HT-29 (cell line): ENCODE measurements around the gene CD320. TPM values are rescaled to one million over a fixed set of nuclear protein-coding genes. Genes with fewer than 3 reads are reported as not detected.
"Not testable (repeated sequence)": the region's sequence is repeated elsewhere in the genome, so short reads cannot be mapped to it uniquely, and the experiment has no call there.

ENCODE experiments used
- DNase-seq: peaks from one replicate; pipeline ENCODE4 v3.0.0-alpha.2; 2015; ENCODE audit warnings: low spot score
- total RNA-seq: library from RNA; depleted of rRNA; stranded (reverse); fragments of >200 nt; shearing (Covaris generic); gene quantifications from 2 replicates; pipeline ENCODE4 v1.2.3, GENCODE V29; 2014; rRNA removed

The CD320 gene
- 113 and 120 TPM in 2 replicates for total RNA-seq

DNA sequence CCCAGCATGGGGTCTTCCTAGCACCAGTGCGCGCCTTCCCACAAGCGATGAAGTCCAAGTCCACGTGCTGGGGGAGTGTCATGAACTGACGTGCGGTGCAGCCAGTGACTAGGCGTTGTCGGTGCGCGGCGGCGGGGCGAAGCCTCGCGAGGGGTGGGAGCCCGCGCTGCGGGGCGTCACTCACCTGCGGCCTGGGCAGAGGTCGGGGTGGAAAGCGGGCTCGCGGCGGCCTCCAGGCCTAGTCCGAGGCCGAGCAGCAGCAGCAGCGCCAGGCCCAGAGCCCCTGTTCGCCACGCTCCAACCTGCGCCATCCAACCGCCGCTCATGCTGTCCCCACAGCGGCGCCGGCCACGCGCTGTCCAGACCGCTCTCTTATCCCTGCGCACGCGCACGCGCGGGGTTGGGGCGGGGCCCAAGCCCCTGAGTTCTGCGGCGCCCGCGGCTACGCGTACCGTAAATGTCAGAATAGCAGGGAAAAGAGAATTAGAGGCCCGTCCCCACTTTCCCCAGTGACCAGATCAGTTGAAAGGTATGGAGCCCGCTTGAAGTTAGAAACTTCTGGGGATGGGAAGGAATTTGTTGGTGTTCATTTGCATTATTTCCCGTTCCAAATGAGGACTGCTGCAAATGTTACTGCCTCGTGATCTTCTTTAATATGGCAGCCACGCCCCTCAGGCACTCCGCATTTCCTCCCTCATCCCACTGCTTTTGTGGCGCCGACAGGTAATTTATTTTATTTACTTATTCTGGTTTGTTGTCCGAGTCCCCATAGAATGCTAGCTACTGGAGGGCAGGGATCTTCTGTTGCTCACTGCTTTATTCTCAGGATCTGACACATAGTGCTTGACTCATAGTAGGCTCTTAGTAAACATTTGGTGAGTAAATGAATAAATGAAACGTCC lies at the start of gene CD320:
Gene CD320, minus strand, starts transcription at position 394 of the 902 bp plus-strand sequence. Its CDS starts 68 bp downstream, at position 326.
- DNase-seq, result peak; percentile 90

GRCh38 chr19:8357007-8357521 lies 48.9 kb upstream of the CD320 start:
- no peak for DNase-seq

DNA sequence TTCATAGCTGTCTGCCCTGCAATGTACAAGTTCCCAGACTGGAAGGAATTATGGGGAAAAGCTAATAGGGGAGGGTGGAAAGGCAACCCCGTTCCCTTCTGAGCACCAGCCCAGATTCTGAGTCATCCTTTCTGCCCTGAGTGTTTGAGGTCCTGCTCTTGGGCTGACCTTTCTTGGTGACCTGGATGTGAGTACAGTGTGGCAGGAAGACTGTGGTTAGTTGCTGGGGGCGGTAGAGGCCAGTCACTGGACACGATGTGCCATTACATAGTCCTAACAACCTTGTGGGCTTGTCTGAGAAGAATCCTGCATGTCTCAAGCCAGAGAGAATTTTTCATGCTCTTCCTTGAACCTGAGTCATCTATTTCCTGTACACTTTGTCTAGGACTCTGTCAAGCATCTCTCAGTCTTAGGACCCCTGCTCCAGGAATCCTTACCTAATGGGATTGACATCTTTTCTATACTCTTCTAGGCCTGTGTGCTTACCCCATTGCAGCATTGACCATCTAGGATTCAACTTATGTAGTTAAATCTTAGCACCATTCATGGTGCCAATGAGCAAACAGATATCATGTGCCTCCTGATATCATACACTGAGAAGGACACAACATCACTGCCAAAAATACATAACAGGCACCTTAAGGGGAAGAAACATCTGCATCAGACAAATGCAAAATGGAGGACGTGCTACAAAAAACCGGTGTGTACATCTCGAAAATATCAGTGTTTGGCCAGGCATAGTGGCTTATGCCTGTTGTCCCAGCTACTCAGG lies 47.7 kb upstream of the CD320 start:
- DNase-seq, result peak; percentile 26

GRCh38 chr19:8352845-8353244 lies 44.7 kb upstream of the CD320 start:
- DNase-seq, result not testable (repeated sequence)

DNA sequence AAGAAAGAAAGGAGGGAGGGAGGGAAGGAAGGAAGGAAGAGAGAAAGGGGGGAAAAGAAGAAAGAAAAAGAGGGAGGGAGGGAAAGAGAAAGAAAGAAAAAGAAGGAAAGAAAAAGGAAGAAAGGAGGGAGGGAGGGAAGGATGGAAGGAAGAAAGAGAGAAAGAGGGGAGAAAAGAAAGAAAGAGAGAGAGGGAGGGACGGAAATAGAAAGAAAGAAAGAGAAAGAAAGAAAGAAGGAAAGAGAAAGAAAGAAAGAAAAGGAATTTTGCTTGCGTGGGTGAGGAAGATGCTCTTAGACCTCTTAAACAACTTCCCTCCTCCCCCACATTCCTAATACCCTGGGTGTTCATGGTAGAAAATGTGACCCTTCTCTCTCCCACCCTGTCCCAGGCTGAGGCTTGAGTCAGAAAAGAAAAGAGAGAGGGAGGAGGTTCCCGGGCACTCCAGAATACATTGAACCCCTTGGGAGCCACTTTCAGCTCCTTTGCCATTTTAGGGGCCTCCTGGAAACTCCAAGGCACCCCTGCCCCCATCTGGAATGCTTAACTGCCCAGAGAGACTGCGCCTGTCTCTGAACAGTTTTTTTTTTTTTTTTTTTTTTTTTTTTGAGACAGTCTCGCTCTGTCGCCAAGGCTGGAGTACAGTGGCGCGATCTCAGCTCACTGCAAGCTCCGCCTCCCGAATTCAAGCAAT lies 44.1 kb upstream of the CD320 start:
- DNase-seq, result no peak

- DNase-seq, result not testable (repeated sequence)
These were observed 41.6 kb upstream of the CD320 start for GRCh38 chr19:8349629-8350372.

GRCh38 chr19:8343483-8343844 lies 35.3 kb upstream of the CD320 start:
- DNase-seq, result no peak

- peak; percentile 92 for DNase-seq
These were observed 34.7 kb upstream of the CD320 start, which contains the start of gene KANK3 for GRCh38 chr19:8342684-8343482. Gene KANK3 (minus strand): TSS chr19:8343262. CDS start chr19:8337828, 5,434 bp downstream.

DNA sequence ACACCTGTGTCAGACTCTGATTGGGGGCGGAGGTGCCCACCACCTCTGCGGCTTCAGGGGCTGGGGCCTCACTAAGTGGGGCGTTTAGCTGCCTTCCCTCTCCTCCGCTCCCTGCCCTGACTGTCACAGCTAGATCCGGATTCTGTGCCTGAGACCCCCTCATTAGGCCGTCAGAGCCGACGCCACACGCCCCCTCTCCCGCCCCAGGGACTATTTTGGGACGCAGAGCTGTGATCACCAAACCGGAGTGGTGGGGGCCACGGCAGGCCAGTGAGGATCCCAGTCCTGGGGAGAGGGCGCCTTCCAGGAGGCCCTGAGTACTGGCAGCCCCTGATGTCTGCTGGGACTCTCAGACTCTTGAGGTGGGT lies 34.1 kb upstream of the CD320 start:
- no peak for DNase-seq

- DNase-seq, result not testable (repeated sequence)
These were observed 33.3 kb upstream of the CD320 start for GRCh38 chr19:8341504-8341903.

DNA sequence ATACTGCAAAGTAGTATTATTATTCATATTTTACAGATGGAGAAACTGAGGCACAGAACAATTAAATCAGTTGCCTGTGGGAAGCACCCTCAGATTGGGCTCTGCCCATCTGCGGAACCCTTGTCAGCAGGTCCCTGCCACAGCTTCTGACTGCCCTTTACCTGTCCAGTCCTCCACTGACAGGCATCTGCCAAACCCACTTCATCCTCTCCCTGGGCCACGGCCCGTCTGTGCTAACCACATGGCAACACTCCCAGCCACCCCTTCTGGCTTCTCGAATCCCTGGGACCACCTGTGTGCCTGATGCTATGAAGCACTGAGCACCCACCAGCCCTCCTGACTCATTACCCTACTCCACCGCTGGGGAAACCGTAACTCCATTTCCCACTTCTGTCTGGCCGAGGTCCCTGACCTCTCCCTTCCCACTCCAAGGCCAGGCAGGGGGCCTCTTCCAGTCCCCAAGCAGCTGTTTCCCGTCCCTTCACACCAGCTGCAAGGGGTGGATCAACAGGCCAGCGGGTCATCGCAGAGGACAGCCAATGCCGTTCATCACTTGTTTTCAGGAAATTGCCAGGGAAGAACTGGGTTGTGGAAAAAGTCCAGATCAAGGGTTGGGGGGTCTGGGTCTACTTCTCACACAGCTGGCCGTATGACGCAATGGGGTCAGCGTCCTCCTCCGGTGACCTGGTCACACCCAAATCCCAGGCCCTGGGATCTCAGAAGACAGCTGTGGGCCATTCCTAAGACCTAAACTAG lies 32.4 kb upstream of the CD320 start:
- DNase-seq, result no peak

GRCh38 chr19:8338835-8339234 lies 30.7 kb upstream of the CD320 start:
- no peak for DNase-seq

- no peak for DNase-seq
These were observed 29.6 kb upstream of the CD320 start for GRCh38 chr19:8337728-8338127.

DNA sequence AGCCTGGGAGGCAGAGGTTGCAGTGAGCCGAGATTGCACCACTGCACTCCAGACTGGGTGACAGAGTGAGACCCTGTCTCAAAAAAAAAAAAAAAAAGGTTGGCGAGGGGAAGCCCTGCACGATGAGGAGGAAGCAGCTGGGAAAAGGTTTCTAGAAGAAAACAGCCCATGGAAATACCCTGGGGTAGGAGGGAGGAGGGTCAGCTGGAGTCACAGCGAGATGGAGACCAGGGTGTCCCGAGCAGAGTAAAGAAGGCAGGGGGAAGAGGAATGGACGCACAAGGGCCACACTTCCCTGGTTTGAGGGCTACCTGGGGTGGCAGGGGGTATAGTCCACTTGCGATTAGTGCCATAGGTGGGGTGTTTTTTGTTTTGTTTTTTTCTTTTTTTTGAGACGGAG lies 28.5 kb upstream of the CD320 start:
- no peak for DNase-seq

DNA sequence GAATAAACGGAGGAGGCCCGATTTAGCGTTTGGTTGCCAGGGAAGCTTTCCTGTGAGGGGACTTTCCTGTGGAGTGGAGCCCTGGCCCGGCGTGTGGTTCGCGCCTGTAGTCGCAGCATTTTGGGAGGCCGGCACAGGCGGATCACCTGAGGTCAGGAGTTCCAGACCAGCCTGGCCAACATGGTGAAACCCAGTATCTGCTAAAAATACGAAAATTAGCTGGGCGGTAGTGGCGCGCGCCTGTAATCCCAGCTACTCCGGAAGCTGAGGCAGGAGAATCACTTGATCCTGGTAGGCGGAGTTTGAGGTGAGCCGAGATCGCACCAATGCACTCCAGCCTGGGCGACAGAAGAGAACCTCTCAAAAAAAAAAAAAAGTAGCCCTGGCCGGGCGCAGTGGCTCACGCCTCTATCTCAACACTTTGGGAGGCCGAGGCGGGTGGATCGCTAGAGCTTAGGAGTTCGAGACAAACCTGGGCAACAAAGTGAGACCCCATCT lies 28.0 kb upstream of the CD320 start:
- no peak for DNase-seq

GRCh38 chr19:8335343-8336071 lies 27.3 kb upstream of the CD320 start:
- DNase-seq, result no peak

DNA sequence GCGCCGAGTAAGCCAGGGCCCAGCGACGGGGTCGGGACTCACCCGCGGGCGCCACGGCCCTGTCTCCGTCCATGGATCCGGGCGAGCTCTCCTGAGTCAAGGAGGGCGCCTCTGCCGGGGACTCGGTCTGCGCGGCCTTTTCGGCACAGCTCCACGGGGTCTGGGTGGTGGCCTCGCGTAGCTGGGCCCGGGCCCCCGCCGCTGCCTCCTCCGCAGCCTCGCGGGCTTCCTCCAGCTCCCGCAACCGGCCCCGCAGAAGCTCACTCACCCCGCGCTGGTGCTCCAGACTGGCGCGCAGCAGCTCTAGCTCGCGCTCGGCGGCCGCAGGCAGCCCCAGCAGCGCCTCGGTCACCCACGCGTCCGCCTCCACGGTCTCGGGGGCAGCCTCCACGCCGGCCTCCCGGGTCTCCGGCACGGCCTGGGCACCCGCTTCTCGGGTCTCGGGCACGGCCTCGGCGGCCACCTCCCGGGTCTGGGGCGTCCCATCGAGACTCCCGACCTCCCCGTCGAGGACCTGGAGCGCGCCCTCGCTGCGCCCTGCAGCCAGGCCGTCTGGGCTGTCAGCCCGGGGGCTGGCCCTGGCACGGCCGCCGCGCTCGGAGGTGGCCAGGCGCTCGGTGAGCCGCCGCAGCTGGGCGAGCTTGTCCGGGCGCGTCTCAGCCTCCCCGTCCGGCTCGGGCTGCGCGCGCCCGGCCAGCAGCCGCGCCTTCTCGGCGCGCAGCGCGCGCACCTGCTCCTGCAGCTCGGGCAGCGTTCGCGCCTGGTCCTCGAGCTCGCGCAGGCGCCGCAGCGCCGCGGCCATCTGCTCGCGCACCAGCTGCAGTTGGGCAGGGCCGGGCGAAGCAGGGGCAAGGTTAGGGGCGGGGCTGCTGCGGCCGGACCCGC lies 26.5 kb upstream of the CD320 start:
- peak; percentile 36 for DNase-seq
